Ishikawa (cell line): ENCODE measurements around the gene GTF2IRD1.

Source experiments
- EP300 ChIP-seq: IDR thresholded peaks from 2 replicates; pipeline ENCODE4 v1.6.1; 2012; ENCODE audit warnings: borderline replicate concordance
- TAF1 ChIP-seq: IDR thresholded peaks from 2 replicates; pipeline ENCODE4 v1.6.1; 2012; ENCODE audit warnings: low read depth, mild to moderate bottlenecking
- TCF12 ChIP-seq: IDR thresholded peaks from 2 replicates; pipeline ENCODE4 v1.6.1; 2012; ENCODE audit warnings: low read depth
- YY1 ChIP-seq: IDR thresholded peaks from 2 replicates; pipeline ENCODE4 v1.6.1; 2012; ENCODE audit warnings: low read depth

DNA sequence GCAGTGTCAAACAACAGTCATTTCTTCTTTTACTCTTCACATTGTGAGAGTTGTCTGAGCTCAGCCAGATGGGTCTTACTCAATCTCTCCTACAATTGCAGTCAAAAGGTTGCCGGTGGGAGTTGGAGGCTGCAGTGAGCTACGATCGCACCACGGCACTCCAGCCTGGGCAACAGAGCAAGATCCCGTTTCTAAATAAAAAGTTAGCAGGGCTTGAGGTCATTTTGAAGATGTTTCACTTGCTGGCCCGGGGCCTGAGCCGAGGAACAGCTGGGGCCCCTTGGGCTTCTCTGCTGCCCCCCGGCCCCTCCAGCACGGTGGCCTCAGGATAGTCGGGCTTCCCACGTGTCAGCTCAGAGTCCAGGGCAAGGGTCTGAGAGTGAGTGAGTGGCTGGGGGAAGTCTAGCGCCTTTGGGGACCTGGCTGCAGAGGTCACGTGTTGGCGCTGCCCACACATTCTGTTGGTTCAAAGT lies 40.4 kb downstream of the GTF2IRD1 start:
- TF ChIP-seq TAF1 (no peak), EP300 (no peak), YY1 (no peak), TCF12 (no peak)
